ENCODE results near the gene TTN. TPM values are rescaled to one million over a fixed set of nuclear protein-coding genes. Genes with fewer than 3 reads are reported as not detected.

The TTN gene
- total RNA-seq, 4 donors from 2014 or later = 9.3 to 59.8 (median 29.4) TPM

GRCh38 chr2:178843697-178844096, 36.5 kb upstream of the TTN start:
- TF ChIP-seq CTCF (IDR thresholded peaks at IDR 0.05; ENCODE audit: low read depth) = no peak

- TF ChIP-seq CTCF (IDR thresholded peaks at IDR 0.05; ENCODE audit: low read depth) = no peak
These were observed 29.6 kb upstream of the TTN start for GRCh38 chr2:178836807-178837206.

GRCh38 chr2:178834086-178834485, 26.9 kb upstream of the TTN start:
- no peak for TF ChIP-seq CTCF (IDR thresholded peaks at IDR 0.05; ENCODE audit: low read depth)

- TF ChIP-seq CTCF (IDR thresholded peaks at IDR 0.05; ENCODE audit: low read depth) = no peak
These were observed 26.2 kb upstream of the TTN start for GRCh38 chr2:178833382-178833781.

- no peak for TF ChIP-seq CTCF (IDR thresholded peaks at IDR 0.05; ENCODE audit: low read depth)
These were observed 23.2 kb upstream of the TTN start for GRCh38 chr2:178830451-178830850.

GRCh38 chr2:178829981-178830380, 22.8 kb upstream of the TTN start:
- TF ChIP-seq CTCF (IDR thresholded peaks at IDR 0.05; ENCODE audit: low read depth) = no peak

- no peak for TF ChIP-seq CTCF (IDR thresholded peaks at IDR 0.05; ENCODE audit: low read depth)
These were observed 22.2 kb upstream of the TTN start for GRCh38 chr2:178829299-178829960.
